C4-2B (cell line): Measurements from ENCODE around the gene ZNRF4.

Experiments
- CTCF ChIP-seq: fragments of 450-650 bp; conservative IDR thresholded peaks from 2 replicates; pipeline ENCODE4 v1.5.1; 2017; ENCODE audit warnings: mild to moderate bottlenecking
- ZFX ChIP-seq: fragments of 450-650 bp; IDR thresholded peaks from 2 replicates; pipeline ENCODE4 v1.6.1; 2017

- no peak for TF ChIP-seq CTCF
- no peak for TF ChIP-seq ZFX
Measured at GRCh38 chr19:5406816-5407215, 48.4 kb upstream of the ZNRF4 start.
